MM.1S (cell line): ENCODE data around the gene DXO.

Source experiments
- DNase-seq: peaks from one replicate; pipeline ENCODE4 v3.0.0-alpha.2; 2015
- H2AFZ ChIP-seq: fragments of 300-600 bp; sonication (generic); 2 replicates; pipeline ENCODE4 v1.6.0; 2016; ENCODE audit warnings: antibody characterized with exemption, low read length
- H3F3A ChIP-seq: fragments of 300-600 bp; sonication (generic); 2 replicates; pipeline ENCODE4 v1.6.1; 2016; ENCODE audit warnings: mild to moderate bottlenecking, antibody characterized with exemption, low read length, moderate library complexity, mixed read lengths; ENCODE audit not compliant: insufficient read depth
- H3K27ac ChIP-seq: fragments of 300-600 bp; sonication (generic); 2 replicates; pipeline ENCODE4 v1.5.1; 2016; ENCODE audit warnings: mild to moderate bottlenecking, low read length
- H3K27me3 ChIP-seq: fragments of 300-600 bp; sonication (generic); replicated peaks from 2 replicates; pipeline ENCODE4 v1.6.0; 2016; ENCODE audit warnings: low read length; ENCODE audit not compliant: insufficient read depth
- H3K36me3 ChIP-seq: fragments of 300-600 bp; sonication (generic); replicated peaks from 2 replicates; pipeline ENCODE4 v1.6.1; 2016; ENCODE audit warnings: mild to moderate bottlenecking, low read length, mixed read lengths; ENCODE audit not compliant: insufficient read depth
- H3K4me1 ChIP-seq: fragments of 300-600 bp; sonication (generic); 2 replicates; pipeline ENCODE4 v1.6.1; 2016; ENCODE audit warnings: low read length, mixed read lengths
- H3K4me2 ChIP-seq: fragments of 300-600 bp; sonication (generic); 2 replicates; pipeline ENCODE4 v1.6.0; 2016; ENCODE audit warnings: low read depth, low read length
- H3K4me3 ChIP-seq: fragments of 300-600 bp; sonication (generic); 2 replicates; pipeline ENCODE4 v1.5.1; 2016; ENCODE audit warnings: low read length, mixed read lengths
- H3K79me2 ChIP-seq: fragments of 300-600 bp; sonication (generic); 2 replicates; pipeline ENCODE4 v1.6.1; 2016; ENCODE audit warnings: mixed run types, low read length, mixed read lengths
- H3K9ac ChIP-seq: fragments of 300-600 bp; sonication (generic); 2 replicates; pipeline ENCODE4 v1.6.1; 2016; ENCODE audit warnings: low read length, mixed read lengths
- H3K9me2 ChIP-seq: fragments of 300-600 bp; sonication (generic); replicated peaks from 2 replicates; pipeline ENCODE4 v1.6.1; 2016; ENCODE audit warnings: mild to moderate bottlenecking, low read length, mixed read lengths; ENCODE audit not compliant: insufficient read depth
- H3K9me3 ChIP-seq: fragments of 300-600 bp; sonication (generic); replicated peaks from 2 replicates; pipeline ENCODE4 v1.6.1; 2016; ENCODE audit warnings: mild to moderate bottlenecking, low read length, mixed read lengths; ENCODE audit not compliant: insufficient read depth
- H4K20me1 ChIP-seq: fragments of 300-600 bp; sonication (generic); 2 replicates; pipeline ENCODE4 v1.6.1; 2016; ENCODE audit warnings: mild to moderate bottlenecking, low read length, moderate library complexity, mixed read lengths; ENCODE audit not compliant: insufficient read depth
- CTCF ChIP-seq: fragments of 300-600 bp; sonication (generic); IDR thresholded peaks from 2 replicates; pipeline ENCODE4 v1.5.1; 2016; ENCODE audit warnings: antibody characterized with exemption, low read length, mixed read lengths
- EZH2 ChIP-seq: fragments of 300-600 bp; sonication (generic); optimal IDR thresholded peaks from 2 replicates; pipeline ENCODE3; 2017; ENCODE audit warnings: low read depth, mild to moderate bottlenecking, antibody characterized with exemption, low read length, mixed read lengths
- EZH2phosphoT487 ChIP-seq: fragments of 300-600 bp; sonication (generic); IDR thresholded peaks from 2 replicates; pipeline ENCODE4 v1.6.1; 2018; ENCODE audit warnings: antibody characterized with exemption, low read length

DXO gene

GRCh38 chr6:31954511-31954910 lies 17.4 kb downstream of the DXO start:
- Histone ChIP-seq H3K4me2 (no peak overlapping the region), H2AFZ (no peak overlapping the region), H4K20me1 (no peaks in the 10 kb centered on the region), H3K27me3 (no peaks in the 10 kb centered on the region), H3K27ac (no peak overlapping the region), H3K4me3 (no peak overlapping the region), H3K9me2 (no peaks in the 10 kb centered on the region), H3K9me3 (no peaks in the 10 kb centered on the region), H3K4me1 (peaks cover 9% of the 10 kb centered on the region), H3K79me2 (peaks cover 26% of the 10 kb centered on the region), H3K9ac (no peak overlapping the region), H3F3A (no peaks in the 10 kb centered on the region), H3K36me3 (0 out of 2 replicates have a peak, but pooled peaks cover 2% of the 10 kb centered on the region)
- DNase-seq: no peak
- TF ChIP-seq CTCF (no peak), EZH2 (no peak), EZH2phosphoT487 (no peak)

DNA sequence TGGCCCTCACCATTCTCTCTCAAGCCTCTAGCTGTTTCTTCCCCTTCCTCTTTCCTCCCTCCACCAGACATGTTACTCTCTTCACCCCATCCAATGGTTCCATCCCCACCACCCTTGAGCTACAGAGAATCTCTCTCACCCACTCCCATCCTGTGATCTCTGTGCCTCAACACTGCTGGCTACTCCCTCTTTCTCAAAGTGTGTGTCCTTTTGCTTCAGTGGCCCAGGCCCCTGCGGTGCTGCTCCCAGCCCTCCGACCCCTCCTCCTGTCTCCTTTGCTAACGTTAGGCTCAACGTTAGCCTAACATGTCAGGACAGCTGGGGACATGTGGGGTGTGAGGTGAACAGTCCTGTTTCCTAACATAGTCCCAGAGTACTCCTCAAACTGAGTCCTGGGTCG lies 19.0 kb downstream of the DXO start:
- peaks cover 6% of the 10 kb centered on the region; the same call in 1 of the 2 replicates for H3K27me3 ChIP-seq
- TF ChIP-seq EZH2phosphoT487: no peak
- no peak for TF ChIP-seq EZH2
- H2AFZ ChIP-seq: no peak overlapping the region

DNA sequence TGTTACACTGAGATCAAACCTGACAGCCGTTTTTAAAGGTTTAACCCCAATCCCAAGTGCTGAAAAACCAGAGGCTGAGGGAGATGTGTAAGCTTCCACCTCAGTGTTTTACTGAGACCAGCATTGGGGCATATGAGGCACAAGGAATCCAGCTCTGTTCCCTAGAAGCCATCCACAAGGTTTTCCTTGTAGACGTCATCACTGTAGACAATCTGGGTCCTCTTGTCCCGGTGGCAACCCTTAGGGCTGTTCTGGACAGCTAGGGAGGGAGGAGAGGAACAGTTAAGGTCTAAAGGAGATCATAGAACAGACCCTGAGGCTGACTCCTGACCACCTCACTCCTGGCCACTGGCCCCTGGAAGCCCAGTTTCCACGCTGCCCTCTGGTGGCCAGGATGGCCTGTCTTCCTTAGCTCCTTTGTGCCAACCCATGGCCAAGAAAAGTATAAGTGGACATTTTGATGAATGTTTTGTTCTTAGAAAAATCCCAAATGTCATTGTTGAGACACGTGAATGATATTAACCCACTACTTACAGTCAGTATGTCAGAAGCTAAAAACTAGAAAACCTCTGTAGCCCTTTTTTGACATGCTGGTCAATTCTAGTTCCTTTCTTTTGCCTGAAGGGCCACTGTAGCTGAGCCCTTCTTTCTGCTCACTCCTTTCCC lies 19.7 kb downstream of the DXO start:
- TF ChIP-seq EZH2phosphoT487: no peak
- no peak for TF ChIP-seq EZH2
- peak; percentile 60 for TF ChIP-seq CTCF
- no peaks in the 10 kb centered on the region for H3K9me3 ChIP-seq

More for the DNA sequence above, 19.0 kb downstream of the DXO start:
- Histone ChIP-seq H4K20me1 (no peaks in the 10 kb centered on the region), H3K36me3 (0 out of 2 replicates have a peak, but pooled peaks cover 2% of the 10 kb centered on the region), H3K4me2 (no peak overlapping the region), H3K9ac (no peak overlapping the region), H3K4me3 (no peak overlapping the region), H3K79me2 (peaks cover 13% of the 10 kb centered on the region), H3K9me3 (no peaks in the 10 kb centered on the region), H3K9me2 (no peaks in the 10 kb centered on the region), H3K4me1 (peaks cover 5% of the 10 kb centered on the region), H3K27ac (no peak overlapping the region), H3F3A (no peaks in the 10 kb centered on the region)
- DNase-seq: no peak

More for the DNA sequence above, 19.7 kb downstream of the DXO start:
- Histone ChIP-seq H3K4me1 (no peaks in the 10 kb centered on the region), H3K36me3 (0 out of 2 replicates have a peak, but pooled peaks cover 2% of the 10 kb centered on the region), H3K4me3 (no peak overlapping the region), H3F3A (no peaks in the 10 kb centered on the region), H3K4me2 (no peak overlapping the region), H3K9ac (no peak overlapping the region), H4K20me1 (no peaks in the 10 kb centered on the region), H3K79me2 (peaks cover 7% of the 10 kb centered on the region), H2AFZ (no peak overlapping the region), H3K27me3 (peaks cover 12% of the 10 kb centered on the region), H3K27ac (no peak overlapping the region), H3K9me2 (no peaks in the 10 kb centered on the region)
- DNase-seq: no peak
